HG02973 (cell line): ENCODE measurements around the gene HIRIP3.

ENCODE experiments used
- ATAC-seq: cut with Tn5 transposase; IDR thresholded peaks from one replicate; pipeline ENCODE4 v1.9.1; 2021; ENCODE audit warnings: moderate library complexity; ENCODE audit not compliant: unreplicated experiment

Gene HIRIP3

DNA sequence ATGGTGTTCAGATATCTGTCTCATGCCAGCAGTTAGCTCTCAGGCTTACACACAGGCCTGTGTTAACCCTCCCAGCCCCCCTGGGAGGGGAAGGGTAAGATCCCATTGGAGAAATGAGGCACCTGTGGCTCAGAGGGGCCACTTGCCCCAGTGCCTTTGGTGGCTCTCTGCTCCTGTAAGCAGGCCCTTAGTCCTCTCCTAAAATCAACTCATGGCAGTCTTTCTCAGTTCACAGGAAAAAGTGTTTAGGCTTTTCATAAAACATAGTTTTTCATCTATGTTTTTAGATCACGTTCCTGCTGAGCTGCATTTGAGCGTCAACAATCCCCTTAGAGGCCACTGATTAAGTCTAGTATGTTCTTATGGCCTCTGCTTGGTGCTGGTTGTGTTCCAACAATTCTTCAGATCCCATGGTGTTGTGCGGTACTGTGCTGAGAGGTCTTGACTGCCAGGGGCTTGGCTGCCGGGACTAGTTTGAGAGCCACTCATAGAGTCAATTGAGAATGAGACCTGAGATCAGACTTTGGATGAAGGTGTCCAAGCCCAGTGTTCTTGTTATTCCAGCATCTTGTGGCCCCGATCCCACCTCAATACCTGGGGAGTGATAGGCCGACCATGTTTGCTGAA lies 11.2 kb downstream of the HIRIP3 start:
- no peak for ATAC-seq

DNA sequence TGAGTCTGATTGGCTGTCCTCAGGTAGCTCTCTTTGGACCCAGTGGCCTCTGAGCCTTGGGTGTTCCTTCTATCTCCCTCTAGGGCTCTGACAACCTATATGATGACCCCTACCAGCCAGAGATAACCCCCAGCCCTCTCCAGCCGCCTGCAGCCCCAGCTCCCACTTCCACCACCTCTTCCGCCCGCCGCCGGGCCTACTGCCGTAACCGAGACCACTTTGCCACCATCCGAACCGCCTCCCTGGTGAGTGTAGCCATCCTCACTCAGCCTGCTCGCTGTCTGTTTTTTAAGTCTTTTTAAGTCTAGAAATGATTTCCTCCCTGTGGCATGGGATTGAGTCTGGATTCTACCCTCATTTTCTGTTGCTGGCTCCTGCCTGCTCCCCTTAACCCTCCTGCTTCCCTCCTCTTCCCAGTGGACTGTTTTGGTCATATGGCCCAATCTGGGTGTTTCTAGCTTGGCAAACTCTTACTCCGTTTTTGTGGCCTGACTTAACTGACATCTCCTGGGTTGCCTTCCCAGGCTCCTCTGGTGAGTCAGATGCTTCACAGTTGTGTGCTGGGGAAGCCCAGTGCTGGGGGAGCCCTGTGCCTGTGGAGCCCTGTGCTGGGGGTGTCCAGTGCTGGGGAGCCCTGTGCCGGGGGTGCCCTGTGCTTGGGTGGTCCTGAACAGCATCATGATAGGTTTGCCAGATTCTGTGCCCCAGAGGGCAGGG lies 11.8 kb downstream of the HIRIP3 start:
- ATAC-seq: no peak

DNA sequence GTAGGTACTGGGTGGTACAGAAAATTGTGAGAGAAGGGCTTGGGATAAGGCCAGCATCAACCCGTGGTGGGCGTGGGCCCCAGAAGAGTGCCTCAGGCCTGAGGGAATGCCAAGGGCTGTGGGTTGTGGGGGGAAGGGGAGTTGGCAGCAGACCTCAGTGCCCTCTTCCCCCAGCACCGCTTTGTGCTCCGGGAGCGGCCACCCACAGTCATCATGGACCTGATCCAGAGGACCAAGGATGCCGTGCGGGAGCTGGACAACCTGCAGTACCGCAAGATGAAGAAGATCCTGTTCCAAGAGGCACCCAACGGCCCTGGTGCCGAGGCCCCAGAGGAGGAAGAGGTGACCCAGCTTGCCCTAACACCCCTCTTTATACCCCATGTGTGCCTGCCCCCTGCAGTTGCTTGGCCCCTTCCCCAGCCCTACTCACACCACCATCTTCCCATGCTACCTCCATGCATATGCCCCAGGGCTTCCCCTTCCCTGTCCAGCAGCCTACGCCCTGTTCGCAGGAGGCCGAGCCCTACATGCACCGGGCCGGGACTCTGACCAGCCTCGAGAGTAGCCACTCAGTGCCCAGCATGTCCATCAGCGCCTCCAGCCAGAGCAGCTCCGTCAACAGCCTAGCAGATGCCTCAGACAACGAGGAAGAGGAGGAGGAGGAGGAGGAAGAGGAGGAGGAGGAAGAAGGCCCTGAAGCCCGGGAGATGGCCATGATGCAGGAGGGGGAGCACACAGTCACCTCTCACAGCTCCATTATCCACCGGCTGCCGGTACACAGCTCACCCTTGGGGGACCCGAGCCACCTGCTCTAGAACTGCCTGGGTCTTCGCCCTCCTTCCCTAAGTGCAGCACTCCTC lies 12.6 kb downstream of the HIRIP3 start:
- ATAC-seq: no peak

DNA sequence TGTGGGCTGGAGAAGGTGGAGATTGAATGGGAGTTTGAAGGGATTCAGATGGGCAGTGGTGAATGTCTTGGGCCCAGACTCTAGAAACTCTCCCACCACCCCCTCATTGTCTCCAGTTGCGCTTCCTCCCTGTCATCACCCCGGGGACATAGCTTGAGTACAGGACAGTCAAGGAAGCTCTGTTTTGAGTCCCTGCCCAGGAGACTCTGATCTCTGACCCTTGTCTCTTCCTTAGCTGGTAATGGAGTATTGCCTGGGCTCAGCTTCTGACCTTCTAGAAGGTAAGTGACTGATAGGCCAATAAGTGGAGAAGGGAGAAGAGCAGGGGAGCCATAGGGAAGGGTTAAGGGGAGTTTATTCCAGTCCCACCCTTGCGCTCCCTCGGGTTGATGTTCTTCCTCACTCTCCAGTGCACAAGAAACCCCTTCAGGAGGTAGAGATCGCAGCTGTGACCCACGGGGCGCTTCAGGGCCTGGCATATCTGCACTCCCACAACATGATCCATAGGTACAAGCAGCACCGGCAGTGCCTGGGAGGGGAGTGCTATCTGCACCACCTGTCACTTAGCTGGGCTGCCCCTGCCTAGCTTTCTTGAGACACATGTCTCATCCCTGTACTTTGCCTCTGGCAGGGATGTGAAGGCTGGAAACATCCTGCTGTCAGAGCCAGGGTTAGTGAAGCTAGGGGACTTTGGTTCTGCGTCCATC lies 16.7 kb downstream of the HIRIP3 start:
- no peak for ATAC-seq

DNA sequence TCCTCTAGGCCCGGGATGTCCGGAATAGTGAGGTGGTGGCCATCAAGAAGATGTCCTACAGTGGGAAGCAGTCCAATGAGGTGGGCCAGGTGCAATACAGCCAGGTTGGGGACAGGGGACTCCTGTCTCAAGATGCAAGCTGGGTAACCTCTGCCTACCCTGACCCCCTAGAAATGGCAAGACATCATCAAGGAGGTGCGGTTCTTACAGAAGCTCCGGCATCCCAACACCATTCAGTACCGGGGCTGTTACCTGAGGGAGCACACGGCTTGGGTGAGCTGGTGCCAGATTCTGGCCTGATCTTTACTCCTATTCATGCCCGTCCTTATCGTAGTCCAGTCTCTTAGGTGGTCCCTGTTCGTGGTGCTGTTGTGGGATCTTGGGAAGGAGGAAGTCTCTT lies 17.3 kb downstream of the HIRIP3 start:
- ATAC-seq: no peak

DNA sequence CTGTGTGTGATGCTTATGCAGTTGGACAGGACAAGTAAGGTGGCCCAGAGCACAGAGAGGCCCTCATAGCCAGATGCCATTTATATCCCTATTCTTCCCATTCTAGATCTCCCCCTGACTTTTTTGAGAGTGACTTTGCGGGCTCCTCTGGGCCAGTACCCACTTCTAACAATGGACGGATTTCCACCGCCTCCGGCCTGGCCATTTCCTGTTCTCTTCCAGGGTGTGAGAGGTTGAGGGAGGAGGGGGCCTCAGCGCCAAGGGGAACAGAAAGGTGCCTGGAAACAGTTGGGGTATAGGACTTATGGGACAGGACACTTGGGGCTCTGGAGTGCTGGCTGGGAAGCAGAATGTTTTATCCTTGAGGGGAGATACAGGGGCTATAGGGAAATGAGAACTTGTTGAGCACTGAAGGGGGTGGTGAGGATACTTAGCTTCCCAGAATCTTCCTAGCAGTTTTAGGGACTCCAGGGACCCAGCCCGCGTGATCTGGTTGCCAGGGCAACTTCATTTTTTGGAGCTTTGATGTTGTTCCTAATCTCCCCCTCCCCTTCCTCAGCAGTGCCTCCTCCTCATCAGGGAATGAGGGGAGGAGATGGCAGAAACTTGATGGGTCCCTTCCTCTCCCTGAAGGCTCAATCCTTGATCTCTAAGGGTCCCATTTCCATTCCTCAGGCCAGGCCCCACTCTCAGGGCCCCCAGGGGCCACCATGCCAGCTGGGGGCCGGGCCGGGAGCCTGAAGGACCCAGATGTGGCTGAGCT lies 18.2 kb downstream of the HIRIP3 start:
- ATAC-seq: no peak

DNA sequence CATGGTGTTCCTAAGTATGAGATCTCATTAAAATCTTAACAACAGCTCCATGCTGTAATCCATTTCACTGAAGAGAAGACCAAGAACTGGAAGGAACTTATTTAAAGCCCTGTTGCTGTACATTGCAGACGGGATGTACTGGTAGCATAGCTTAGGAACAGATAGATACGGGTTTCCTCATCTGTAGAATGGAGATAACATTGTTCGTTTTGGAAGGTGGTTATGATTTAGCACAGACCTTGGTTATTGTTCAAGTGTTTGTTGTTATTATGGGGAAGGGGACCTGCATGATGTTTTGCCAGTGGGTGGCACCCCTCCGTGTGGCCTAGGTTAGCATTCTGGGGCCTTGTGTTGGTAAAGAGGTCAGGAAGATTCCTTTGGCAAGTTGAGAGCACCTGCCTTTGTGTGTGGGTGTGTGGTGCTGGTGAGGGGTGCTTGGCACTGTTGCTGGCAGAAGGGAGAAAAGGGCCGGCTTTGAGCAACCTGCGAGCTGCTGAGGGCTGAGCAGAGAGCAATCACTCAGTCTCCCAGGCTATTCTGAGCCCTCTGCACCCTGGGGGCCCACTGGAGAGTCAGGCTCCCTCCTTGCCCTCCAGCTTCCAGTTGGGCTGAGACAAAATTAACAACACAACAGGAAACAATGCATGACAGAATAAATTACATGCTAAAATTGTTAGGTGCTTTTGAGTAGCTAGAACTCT lies 19.5 kb downstream of the HIRIP3 start:
- ATAC-seq: no peak

DNA sequence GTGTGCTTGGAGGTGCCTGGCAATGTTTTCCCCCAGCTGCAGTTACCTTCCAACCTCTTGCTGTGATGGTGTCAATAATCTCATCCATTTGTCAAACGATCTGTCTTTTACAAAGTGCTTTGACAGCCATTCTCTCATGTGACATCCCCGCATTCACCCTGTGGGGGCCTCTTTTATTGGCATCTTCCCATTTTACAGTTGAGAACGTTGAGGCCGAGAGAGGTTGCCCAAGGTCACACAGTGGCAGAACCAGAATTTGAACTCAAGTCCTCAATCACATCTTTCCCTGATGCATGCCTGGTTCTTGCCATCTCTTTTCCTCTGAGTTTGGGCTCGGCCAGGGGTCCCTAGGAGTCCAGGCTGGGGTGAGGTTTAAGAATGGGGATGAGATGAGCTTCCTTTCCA lies 20.3 kb downstream of the HIRIP3 start:
- ATAC-seq: no peak

DNA sequence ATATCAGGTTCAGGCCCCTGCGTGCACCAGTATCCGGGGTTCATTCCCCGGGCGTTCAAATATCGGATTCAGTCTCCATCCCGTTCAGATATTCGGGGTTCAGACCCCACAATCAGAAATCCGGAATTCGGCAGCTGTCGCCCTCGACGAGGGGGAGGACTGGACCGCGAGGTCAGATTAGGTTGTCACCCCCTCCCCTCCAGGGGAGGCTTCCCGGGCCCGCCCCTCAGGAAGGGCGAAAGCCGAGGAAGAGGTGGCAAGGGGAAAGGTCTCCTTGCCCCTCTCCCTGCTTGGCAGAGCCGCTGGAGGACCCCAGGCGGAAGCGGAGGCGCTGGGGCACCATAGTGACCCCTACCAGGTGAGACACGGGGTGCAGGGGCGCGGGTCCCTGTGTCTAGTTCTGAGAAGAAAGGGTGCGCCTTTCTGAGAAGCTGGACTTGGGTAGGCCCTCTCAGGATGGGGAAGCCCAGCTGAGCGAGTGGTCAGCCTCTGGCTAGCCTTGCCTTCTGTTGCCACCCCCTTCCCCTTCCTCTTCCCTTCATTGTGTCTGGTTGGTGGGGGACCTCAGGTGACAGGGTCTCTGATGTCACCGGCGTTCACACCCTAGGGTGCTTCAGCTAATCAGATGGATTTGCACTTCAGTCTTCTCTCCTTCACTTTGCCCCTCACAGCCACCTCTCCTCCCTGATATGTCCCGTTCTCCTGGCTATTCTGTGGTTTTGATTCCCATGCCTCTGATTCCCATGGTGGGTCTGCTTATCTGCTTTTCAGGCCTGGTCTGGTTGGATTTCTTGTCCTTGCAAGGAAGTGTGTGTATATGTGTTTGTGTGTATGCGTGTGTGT lies 20.9 kb downstream of the HIRIP3 start:
- ATAC-seq: no peak

DNA sequence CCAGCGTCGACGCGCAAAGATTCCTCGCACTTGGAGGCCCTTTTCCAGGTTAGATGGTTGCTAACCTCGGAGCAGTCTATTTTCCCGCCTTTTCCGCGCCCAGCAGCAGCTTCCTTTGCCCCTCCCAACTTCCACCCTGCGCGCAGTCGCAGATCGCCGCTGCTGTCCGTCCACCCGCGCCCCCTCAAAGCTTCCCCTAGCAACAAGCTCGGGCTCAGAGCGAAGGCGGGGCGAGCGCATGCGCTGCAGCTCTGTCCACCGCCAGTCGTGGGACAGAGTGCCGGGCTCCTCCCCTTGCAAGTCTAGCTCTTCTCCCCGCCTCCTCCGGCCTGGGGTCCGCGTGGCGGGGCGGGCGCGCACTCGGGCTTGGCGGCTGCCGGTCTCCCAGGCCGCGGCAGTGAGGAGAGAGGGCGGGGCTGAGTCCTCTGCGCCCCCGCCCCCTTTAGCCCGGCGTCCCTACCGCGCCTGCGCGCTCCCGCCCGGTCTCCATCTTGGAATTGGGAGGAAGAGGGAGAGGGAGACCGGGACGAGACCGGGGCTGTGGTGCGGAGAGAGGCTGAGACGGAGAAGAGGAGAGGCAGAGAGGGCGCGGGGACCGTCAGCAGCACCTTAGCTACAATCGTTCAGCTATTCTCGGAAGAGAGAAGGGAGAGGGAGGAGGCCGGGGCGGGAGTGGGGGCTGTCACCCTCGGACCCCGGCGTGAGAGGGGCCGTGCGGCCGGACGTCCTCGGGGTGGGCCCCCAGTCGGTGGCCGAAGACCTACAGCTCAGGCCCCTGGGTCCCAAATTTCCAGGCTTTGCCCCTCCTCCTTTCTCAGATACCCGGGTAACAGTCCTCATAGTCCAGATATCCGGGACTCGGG lies 21.8 kb downstream of the HIRIP3 start, which contains the start of gene TAOK2:
Gene TAOK2 (plus strand): TSS at position 485 of the 863 bp plus-strand sequence. CDS start 3,905 bp downstream, outside the sequence.
- peak; percentile 80 for ATAC-seq

DNA sequence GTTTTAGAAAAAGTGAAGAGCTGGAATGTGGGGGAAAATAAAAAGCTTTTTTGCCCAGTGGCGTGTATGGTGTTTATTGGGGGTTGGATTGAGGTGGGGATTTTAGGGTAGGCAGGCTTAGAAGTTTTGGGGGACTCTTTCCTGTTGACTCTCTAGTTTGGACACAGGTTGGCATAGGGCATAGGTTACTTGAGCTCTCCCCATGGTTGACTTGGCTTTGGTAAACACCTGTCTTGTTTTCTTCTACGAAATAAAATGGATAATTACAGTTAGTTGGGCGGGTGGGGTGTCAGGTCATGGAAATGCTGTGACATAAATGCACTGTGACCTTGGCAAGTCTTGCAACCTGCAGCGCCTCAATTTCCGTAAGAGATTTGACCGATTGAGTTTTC lies 22.4 kb downstream of the HIRIP3 start:
- no peak for ATAC-seq

DNA sequence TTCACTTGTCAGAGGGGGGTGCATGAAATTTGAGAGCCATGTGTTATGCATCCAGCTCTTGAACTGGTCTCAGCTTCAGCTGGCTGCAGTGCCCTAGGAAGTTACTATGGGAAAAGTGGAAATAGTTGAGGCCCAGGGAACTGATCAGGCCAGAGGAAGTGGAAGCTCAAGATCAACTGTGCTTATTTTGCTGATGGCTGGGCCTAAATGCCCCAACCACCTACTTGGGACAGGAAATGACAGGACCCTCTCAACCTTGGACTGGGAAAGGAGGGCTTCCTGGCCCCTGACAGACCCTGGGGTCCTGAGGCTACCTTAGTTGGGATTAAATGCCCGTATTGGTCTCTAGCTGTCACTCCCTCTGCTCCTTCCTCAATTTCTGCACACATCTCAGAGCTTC lies 22.9 kb downstream of the HIRIP3 start:
- no peak for ATAC-seq

DNA sequence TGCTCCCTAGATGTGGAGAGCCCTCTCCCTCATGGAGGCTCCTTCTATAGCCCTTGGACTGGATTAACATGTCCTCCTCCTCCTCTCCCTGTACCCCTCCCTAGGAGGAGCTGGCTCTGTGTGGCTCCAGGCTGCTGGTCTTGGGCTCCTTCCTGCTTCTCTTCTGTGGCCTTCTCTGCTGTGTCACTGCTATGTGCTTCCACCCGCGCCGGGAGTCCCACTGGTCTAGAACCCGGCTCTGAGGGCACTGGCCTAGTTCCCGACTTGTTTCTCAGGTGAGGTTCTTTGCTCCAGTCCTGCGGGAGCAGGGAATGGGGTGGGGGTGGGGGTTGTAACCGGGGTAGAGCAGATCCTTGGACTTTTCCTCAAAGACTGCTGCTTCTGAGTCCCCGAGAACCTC lies 24.1 kb downstream of the HIRIP3 start:
- ATAC-seq: no peak

DNA sequence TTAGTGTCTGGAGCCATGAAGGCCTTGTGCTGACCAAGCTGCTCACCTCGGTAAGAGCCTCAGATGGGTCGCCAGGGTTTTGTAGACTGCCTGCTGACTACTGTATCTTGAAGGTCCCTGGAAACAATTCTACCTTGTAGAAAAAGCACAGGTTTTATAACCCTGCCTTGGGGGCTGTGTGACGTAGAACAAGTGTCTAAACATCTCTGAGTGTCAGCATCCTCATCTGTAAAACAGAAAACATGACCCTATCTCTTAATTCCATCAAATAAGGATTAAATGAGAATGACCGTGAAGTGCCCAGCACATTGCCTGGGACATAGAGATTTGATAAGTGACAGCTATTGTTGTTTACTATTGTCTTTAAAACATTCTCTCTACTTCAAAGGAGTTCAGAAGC lies 27.2 kb downstream of the HIRIP3 start:
- ATAC-seq: no peak

DNA sequence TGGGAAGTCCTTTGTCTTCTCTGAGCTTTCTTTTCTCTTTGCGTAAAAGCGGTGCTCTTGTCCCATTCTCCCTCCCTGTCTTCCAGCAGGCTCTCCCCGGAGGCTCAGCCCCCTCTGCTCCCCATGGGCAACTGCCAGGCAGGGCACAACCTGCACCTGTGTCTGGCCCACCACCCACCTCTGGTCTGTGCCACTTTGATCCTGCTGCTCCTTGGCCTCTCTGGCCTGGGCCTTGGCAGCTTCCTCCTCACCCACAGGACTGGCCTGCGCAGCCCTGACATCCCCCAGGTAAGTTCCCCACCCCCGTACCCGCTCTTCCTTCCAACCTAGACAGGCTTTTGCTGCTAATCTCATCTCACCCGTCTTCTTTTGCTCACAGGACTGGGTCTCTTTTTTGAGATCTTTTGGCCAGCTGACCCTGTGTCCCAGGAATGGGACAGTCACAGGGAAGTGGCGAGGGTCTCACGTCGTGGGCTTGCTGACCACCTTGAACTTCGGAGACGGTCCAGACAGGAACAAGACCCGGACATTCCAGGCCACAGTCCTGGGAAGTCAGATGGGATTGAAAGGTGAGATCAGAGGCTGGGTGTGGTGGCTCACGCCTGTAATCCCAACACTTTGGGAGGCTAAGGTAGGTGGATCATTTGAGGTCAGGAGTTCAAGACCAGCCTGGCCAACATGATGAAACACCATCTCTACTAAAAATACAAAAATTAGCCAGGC lies 32.2 kb downstream of the HIRIP3 start:
- no peak for ATAC-seq

DNA sequence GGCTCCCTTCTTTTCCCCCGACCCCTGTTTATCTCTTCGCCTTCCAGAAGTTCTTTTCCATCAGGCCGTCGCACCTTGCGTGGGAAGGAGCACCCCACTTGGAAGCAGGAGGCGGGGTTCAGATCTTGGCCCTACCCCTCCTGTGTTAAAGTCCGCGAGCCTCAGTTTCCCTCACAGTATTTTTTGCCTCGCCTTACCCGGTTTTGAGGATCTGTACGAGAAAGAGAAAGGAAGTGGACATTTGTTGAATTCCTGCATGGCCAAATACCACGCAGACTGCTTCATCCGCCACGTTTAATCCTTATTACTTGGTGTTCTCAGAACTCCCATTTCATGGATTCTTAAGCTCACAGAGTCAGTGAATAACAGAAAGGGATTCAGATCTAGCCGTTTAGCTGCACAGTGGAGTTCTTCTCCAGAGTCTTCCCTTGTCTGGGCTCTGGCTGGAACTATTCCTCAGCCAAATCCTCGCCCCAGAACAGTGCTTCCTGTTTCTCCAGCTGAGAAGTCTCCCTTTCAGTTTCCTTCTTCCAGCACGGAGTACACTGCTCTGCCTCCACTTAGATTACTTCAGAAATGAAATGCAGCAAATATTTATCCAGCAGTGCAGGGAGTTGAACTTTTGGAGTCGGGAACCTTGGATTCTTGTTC lies 32.9 kb downstream of the HIRIP3 start:
- no peak for ATAC-seq
